ENCODE data around the gene CDH23.

CDH23 gene

DNA sequence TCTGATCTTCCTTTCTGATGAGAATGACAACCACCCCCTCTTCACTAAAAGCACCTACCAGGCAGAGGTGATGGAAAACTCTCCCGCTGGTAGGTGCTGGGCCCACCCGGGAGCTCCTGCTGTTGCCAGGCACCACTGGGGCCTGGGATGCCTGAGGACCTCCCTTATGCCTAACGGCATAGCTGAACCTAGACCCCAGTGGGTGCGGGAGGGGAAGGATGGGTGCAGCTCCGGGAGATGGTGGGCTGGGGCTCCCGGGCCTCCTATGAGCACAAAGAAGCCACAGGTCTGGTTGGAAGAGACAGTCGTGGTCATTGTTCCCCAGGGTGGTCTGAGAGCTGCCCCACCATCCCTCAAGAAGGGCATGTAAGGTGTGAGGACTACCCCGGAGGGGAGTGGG, 392.2 kb downstream of the CDH23 start:
- DNase-seq: no peak

DNA sequence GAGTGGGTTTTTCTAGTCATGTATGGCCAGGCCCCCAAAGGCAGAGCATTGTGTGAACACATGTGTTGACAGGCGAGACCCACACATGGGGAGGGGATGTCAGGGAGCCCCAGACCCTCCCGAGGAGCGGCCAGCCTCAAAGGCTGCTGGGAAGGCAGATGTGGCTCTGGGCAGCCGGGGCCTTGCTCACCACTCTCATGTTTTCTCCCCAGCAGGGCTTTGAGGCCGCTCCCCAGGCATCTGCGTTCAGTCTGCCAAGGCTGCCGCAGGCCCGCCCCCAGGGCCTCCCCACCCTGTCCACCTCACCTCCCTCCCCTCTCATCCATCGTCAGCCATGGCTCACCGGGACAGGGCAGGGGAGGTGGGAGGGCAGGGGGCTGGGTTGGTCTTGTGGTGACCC, 393.2 kb downstream of the CDH23 start:
- no peak for DNase-seq

DNA sequence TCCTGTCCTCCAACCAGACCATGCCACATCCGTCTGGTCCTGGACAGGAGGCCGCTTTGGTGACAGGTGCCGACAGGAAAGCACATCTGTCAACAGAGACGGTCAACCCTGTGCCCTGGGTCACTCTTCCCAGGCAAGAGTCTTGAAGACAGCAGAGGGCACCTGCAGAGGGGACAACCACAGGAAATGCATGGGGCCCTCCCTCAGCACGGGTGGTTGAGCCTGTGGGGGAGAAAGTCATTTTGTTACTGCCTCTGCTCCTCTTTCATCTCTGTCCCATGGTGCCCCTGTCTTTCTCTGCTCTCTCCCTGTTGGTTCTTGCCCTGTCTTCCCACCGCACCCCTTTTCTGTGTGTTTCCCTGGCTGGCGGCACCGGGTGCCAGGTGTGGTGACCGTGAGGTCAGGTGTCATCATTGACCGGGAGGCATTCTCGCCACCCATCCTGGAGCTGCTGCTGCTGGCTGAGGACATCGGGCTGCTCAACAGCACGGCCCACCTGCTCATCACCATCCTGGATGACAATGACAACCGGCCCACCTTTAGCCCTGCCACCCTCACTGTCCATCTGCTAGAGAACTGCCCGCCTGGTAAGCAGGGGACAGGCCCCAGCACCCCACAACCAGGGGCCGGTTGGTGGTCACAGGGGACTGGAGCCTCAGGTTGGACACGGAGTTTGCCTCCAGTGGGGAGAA, 394.2 kb downstream of the CDH23 start:
- no peak for DNase-seq

DNA sequence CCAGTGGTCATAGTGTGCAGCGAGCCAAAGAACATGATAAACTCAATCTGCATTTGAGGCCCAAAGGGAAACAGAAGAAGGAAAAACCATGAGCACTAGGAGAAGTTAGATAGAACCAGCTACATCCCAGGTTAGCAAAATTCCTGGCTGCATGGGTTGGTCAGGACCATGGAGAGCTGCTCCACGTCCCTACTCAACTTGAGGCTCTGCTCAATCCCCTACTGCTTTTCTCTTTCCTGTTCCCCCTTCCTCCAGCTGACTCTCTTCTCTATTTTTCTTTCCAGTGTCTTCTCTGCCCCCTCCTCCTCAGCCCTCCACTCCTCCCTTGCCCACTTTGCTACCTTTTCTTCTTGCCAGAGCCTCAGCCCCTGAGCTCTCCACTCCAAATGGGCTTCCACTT, 398.5 kb downstream of the CDH23 start:
- DNase-seq: no peak

DNA sequence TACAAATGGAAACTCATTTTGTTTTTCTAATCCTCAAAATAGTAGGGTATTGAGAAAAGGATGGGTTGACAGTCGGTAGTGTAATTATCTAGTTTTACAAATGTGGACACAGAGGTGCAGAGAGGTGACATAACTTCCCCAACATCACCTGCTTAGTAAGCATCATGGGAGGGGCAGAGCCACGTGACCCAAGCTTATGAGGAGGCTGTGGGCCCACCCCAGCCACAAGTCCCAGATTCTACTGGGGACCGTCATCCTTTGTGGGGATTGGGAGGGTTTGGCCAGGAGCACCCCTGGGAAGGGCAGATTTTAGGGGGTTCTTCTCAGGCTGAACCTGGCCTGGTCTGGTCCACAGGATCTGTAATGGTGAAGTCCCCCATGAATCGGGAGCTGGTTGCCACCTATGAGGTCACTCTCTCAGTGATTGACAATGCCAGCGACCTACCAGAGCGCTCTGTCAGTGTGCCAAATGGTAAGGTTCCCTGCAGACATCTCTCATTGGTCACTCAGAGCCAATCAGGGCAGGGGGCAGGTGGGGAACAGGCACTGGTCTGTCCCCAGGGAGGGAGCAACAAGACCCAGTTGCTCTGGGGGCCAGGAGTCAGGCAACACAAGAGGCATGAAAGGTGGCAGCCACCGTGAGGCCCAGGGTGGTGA, 400.2 kb downstream of the CDH23 start:
- peak; percentile 6 for DNase-seq

DNA sequence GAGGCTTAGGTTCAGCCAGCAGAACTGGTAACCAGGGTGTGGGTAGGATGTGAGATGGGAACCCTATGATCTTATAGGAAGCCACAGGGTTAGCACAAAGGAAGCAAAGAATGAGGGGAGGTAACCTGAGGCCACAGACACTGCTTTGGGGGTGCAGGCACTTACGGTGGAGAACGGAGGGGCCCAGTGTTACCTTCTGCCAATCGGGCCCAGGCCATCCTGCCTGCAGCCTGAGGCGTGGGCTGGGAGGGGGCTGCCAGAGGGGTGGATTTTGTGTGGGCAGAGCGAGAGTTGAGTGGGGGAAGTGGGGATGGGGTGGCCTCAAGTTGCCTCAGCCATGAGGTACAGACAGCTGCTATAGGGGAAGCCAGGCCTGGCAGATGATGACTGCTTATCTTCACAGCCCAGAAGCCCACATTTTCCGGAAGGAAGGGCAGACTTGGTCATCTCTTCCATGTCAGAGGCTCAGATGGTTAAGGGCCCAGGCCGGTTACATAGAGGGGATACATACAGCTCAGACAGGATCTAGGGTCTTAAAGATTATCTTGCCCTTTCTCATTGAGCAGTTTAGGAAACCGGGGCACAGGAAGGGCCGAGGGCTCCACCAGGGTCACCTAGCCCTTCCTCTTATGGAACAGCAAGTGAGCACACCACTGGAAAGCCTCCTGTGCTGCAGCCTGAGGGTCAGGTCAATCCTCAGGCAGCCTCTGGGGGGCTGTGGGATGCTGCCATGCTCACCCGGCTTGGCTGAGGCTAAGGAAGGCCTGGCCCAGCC, 401.0 kb downstream of the CDH23 start:
- DNase-seq: no peak

DNA sequence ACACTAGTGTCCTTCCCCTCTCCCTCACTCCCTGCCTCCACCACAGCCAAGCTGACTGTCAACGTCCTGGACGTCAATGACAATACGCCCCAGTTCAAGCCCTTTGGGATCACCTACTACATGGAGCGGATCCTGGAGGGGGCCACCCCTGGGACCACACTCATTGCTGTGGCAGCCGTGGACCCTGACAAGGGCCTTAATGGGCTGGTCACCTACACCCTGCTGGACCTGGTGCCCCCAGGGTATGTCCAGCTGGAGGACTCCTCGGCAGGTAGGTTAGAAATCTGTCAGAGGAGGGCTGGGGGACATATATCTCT, 401.5 kb downstream of the CDH23 start:
- no peak for DNase-seq

DNA sequence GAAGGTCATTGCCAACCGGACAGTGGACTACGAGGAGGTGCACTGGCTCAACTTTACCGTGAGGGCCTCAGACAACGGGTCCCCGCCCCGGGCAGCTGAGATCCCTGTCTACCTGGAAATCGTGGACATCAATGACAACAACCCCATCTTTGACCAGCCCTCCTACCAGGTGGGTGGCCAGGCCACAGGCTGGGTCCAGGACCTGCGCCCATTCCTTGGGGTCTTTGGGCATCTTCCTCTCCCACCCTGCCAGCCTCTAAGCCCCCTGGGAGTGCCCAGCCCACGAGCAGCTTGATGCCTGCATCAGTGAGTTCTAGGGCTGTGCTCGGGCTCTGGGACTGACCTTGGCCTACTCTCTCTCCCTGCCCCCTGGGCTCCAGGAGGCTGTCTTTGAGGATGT, 402.4 kb downstream of the CDH23 start:
- no peak for DNase-seq

DNA sequence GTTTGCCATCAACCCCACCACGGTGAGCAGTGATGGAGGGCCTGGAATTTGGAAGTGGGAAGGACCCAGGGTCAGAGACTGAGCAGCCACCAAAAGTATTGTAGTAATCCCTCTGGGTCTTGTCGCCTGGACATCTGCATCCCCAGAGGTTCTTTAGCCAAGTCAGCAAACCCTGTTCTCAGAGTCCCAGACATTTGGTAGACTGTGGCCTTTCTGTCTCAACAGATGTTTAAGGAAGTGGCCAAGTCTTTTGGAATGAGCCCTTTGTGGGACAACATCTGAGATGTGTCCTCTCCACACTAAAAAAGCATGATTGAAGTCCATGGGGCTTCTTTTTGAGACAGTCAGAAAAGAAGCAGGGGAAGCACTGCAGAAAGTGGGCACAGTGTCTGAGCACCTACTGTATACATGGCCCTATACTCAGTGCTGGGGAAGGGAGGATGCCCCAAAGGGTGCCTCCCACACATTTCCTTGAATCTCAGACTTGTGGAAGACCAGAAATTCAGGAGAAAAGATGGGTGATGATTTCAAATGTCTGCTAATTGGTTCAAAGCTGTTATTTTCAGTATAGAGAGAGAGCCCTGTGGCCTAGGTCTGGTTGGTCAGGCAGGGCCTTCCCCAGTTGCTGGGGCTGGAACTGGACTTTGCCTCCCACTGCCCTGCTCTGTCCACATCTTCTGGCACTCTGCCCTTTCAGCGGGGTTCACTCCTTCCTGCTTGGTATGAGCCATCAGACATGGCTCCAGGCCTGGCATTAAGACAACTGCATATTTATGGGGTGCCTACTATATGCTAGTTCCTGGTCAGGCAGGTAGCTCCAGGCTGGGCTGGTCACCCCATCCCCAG, 403.1 kb downstream of the CDH23 start:
- no peak for DNase-seq

DNA sequence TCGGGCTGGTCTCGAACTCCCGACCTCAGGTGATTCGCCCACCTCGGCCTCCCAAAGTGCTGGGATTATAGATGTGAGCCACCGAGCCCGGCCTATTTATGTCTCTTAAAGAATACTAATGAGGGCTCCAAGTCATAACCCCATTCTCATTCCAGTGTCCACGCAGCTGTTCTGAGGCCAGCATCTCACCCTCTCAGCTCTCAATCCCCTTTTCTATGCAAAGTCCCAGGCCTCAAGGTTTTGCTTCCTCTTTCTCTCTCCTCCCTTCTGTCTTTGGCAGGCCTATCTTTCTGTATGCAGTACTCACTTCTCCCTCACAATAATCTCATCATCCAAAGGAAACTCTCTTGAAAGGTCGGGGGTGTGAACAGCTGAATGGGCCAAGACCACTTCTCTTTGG, 404.6 kb downstream of the CDH23 start:
- DNase-seq: no peak

DNA sequence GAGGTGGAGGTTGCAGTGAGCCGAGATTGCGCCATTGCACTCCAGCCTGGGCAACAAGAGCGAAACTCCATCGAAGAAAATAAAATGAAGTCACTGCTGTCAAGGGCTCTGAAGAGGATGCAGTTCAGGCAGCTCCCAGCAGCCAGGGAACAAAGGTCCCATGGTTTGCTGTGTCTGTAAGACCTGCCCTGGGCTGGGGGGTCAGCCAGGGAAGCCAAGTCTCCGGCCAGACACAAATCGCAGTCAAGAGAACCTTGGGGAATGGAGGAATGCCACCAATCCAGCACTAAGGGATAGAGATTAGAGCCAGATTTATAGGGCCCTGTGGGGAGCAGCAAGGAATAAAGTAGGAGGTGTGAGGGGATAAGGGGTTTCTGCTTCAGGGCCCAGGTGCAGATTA, 405.5 kb downstream of the CDH23 start:
- no peak for DNase-seq

DNA sequence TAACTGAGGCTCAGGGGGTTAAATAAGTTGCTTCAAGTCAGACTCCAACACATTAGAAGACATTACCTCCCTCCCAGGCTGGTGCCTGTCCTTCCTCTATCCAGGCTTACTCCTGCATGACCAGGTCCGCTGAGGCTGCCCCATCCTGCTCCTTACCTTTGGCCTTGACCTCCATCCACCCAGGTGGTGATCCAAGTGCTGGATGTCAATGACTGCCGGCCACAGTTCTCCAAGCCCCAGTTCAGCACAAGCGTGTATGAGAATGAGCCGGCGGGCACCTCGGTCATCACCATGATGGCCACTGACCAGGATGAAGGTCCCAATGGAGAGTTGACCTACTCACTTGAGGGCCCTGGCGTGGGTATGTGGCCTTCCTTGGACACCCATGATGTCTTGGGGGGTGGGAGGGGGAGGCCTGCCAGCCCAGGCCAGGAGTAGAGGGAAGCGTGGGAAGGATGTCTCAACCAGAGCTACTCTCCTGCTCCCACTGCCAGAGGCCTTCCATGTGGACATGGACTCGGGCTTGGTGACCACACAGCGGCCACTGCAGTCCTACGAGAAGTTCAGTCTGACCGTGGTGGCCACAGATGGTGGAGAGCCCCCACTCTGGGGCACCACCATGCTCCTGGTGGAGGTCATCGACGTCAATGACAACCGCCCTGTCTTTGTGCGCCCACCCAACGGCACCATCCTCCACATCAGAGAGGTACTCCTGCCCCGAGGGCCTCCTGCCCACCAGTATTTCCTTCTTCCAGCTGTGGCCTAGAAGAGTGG, 406.2 kb downstream of the CDH23 start:
- no peak for DNase-seq

DNA sequence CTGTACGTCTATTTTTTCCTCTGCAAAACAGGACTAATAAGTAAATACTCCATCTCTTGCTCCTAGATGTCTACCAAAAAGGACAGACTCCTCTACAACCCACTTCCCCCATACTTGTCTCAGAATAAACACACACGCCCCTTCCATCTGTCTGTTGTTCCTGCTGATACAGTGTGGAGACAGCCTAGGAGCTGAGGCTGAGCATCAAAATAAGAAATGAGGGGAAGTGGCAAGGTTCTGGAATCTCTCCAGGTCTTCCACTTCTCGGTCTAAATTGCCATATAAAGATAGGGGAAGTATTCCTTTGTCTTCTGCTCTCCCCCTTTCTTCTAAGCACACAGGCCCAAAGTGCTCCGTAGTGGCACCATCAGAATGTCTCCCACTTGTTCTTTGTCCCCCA, 407.4 kb downstream of the CDH23 start:
- peak; percentile 58 for DNase-seq

DNA sequence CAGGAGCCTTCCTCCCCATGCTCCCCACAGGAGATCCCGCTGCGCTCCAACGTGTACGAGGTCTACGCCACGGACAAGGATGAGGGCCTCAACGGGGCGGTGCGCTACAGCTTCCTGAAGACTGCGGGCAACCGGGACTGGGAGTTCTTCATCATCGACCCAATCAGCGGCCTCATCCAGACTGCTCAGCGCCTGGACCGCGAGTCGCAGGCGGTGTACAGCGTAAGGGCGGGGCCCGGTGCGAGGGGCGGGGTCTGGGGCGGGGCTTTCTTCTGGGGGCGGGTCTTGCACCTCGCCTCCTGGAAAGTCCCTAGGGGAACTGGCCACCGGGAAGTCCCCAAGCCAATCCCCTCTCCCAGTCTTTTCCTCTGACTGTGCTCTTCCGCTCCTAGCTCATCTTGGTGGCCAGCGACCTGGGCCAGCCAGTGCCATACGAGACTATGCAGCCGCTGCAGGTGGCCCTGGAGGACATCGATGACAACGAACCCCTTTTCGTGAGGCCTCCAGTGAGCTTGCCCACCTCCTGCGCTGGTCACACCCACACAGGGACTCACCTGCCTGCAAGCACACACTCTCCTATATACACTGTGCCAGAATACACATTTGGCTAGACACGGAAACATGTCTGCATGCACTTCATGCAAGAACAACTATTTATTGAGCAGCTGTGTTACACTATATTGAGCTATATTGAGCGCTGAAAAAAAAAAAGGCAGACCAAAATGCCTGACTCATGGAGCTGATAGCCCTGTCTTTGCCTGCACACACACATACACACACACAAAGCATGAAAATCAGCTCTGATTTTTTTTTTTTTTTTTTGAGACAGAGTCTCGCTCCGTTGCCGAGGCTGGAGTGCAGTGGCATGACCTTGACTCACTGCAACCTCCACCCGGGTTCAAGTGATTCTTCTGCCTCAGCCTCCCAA, 409.3 kb downstream of the CDH23 start:
- DNase-seq: no peak

DNA sequence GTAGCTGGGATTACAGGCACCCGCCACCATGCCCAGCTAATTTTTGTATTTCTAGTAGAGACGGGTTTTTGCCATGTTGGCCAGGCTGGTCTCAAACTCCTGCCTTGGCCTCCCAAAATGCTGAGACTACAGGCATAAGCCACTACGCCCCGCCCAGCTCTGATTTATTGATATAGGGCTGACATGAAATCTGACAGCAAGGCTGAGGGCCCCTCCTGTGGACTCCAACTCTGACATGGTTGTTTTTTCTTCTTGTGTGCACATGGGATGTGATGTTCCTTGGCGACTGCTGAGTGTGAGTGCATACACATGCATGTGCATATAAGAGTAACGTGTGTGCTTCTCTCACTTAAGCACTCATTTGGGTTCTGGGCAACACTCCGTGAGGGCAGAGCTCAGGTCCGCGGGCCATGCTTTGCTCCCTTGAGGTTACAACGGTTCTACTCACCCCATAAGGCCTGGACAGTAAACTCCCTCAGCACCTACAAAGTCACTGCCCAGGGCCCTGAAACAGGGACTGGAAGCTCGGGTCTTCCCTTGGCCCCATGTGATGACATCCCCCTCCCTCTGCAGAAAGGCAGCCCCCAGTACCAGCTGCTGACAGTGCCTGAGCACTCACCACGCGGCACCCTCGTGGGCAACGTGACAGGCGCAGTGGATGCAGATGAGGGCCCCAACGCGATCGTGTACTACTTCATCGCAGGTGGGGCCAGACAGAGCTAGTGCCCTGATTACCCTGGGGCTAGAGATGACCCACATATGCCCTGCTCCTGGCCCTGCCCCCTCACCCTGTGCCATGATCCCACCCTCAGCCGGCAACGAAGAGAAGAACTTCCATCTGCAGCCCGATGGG, 410.2 kb downstream of the CDH23 start:
- DNase-seq: no peak

DNA sequence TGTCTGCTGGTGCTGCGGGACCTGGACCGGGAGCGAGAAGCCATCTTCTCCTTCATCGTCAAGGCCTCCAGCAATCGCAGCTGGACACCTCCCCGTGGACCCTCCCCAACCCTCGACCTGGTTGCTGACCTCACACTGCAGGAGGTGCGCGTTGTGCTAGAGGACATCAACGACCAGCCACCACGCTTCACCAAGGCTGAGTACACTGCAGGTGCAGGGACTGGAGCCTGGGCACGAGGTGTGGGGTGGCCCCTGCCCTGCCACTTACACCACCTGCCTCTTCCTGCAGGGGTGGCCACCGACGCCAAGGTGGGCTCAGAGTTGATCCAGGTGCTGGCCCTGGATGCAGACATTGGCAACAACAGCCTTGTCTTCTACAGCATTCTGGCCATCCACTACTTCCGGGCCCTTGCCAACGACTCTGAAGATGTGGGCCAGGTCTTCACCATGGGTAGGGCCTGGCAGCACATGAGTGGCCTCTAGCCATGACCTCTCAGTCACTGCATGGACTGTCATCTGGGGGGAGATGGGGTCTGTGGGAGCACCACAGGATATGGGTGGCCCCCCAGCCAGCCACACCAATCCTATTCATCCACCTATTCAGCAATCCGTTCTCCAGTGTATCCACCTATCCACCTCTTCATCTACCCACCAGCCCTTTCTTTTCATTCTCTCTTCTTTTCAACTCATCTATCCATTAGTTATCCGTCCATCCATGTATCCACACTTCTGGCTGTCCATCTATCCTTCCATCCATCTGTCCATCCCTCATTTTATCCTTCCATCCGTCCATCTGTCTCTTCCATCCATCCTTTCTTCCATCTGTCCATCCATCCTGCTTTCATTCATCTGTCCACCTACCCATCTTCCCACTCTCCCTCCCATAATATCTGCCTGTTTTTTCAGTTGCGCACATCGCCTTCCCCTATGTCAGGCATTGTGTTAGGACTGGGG, 411.1 kb downstream of the CDH23 start:
- DNase-seq: no peak

DNA sequence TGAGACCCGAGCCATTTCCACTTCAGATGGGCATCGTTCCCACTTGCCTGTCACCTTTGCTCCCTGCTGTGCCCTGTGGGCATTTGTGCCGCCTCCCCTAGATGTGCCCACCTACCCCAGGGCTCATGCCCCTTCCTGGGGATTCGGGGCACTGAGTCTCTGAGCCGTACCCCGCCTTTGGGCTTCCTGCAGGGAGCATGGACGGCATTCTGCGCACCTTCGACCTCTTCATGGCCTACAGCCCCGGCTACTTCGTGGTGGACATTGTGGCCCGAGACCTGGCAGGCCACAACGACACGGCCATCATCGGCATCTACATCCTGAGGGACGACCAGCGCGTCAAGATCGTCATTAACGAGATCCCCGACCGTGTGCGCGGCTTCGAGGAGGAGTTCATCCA, 412.9 kb downstream of the CDH23 start:
- DNase-seq: no peak

DNA sequence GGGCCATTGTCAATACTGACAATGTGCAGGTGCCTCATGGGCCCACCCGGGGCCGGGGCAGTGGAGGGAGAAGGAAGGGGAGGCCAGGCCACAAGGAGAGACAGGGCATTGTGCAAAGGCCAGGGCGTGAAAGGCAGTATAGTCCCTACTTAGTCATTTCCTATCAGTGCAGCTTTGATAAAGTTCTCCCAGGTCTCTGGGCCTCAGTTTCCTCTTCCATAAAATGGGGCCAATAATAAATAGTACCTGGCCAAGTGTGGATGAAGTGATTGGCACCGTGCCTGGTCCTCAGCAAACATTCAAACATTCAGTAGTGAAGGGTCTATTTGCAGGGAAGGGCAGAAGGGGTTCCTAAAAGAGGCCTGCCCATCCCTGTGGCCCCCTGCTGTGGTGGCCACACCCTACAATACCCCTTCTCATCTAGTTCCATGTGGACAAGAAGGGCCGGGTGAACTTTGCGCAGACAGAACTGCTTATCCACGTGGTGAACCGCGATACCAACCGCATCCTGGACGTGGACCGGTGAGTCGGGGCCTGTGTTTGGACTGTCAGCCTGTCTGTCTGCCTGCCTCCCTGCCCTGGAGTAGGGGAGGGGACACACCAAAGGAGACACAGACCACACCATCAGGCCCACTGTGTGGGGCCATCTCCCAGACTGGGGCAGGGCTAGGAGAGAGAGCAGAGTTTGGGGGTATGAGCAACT, 413.5 kb downstream of the CDH23 start:
- no peak for DNase-seq

DNA sequence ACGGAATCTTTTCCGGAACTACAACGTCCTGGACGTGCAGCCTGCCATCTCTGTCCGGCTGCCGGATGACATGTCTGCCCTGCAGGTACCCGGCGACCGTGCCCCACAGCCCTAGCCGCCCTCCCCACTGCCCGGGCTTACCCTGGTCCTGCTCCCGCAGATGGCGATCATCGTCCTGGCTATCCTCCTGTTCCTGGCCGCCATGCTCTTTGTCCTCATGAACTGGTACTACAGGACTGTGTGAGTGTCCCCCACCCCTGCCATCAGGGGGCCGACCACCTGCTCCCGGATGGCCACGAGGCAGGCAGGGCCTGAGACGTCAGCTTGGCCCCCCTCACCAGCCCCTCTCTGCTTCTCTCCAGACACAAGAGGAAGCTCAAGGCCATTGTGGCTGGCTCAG, 414.6 kb downstream of the CDH23 start:
- no peak for DNase-seq
